Activated CD4-positive, alpha-beta T cell treated with anti-CD3 and anti-CD28 coated beads for 24 hours (primary cell): ENCODE results near the gene RANBP3.
"Not testable (repeated sequence)": the region's sequence is repeated elsewhere in the genome, so short reads cannot be mapped to it uniquely, and the experiment has no call there.

ENCODE experiments used
- DNase-seq, 2 donors: peaks; one replicate each; pipeline ENCODE4 v3.0.0-alpha.2; 2020; ENCODE audit warnings: low read depth in 2 of 2

RANBP3 gene

GRCh38 chr19:6006896-6007295 is 29.0 kb upstream of the RANBP3 start:
- DNase-seq, result no peak

- DNase-seq, result not testable (repeated sequence)
Measured at GRCh38 chr19:6006070-6006446, 28.1 kb upstream of the RANBP3 start.

- DNase-seq, result no peak
Measured at GRCh38 chr19:6005321-6006069, 27.6 kb upstream of the RANBP3 start.

- DNase-seq, result no peak
Measured at GRCh38 chr19:6003976-6004375, 26.0 kb upstream of the RANBP3 start.

GRCh38 chr19:6002591-6002990 is 24.7 kb upstream of the RANBP3 start:
- no peak for DNase-seq

- DNase-seq, result no peak
Measured at GRCh38 chr19:6000228-6000847, 22.4 kb upstream of the RANBP3 start.

- no peak for DNase-seq
Measured at GRCh38 chr19:5999693-6000092, 21.8 kb upstream of the RANBP3 start.

- DNase-seq, result no peak
Measured at GRCh38 chr19:5997371-5997770, 19.4 kb upstream of the RANBP3 start.

- no peak for DNase-seq
Measured at GRCh38 chr19:5996623-5997320, 18.8 kb upstream of the RANBP3 start.

- no peak for DNase-seq
Measured at GRCh38 chr19:5996102-5996501, 18.2 kb upstream of the RANBP3 start.

- no peak for DNase-seq
Measured at GRCh38 chr19:5995606-5996005, 17.7 kb upstream of the RANBP3 start.

- DNase-seq, result no peak
Measured at GRCh38 chr19:5994405-5995165, 16.6 kb upstream of the RANBP3 start.

- DNase-seq, result no peak
Measured at GRCh38 chr19:5993648-5994358, 15.9 kb upstream of the RANBP3 start.

GRCh38 chr19:5993201-5993600 is 15.3 kb upstream of the RANBP3 start:
- no peak for DNase-seq

- no peak for DNase-seq
Measured at GRCh38 chr19:5992756-5993155, 14.8 kb upstream of the RANBP3 start.

GRCh38 chr19:5991244-5991838 is 13.4 kb upstream of the RANBP3 start:
- DNase-seq, result no peak

- DNase-seq, result no peak
Measured at GRCh38 chr19:5990289-5990797, 12.4 kb upstream of the RANBP3 start.

- no peak for DNase-seq
Measured at GRCh38 chr19:5989388-5990074, 11.6 kb upstream of the RANBP3 start.

GRCh38 chr19:5988517-5989387 is 10.8 kb upstream of the RANBP3 start:
- no peak for DNase-seq
